ENCODE measurements around the gene ARSB. TPM values are rescaled to one million over a fixed set of nuclear protein-coding genes. Genes with fewer than 3 reads are reported as not detected.

ARSB gene
- total and polyA plus RNA-seq, 12 donors: 1.7 to 21.4 (median 14.1) TPM

- 73 to 74% methylated on average over 6 of the region's 6 CpGs for WGBS, 2 donors
- no peaks in the 10 kb centered on the region for H3K9me3 ChIP-seq
- H3K4me1 ChIP-seq: peaks cover 0 to 36% (median 18%) of the 10 kb centered on the region in 9 donors
- intact Hi-C loops (cut with DNase I): loop anchor here in 1 of 10 donors (10.0 kb wide), 1 partner anchor 276 kb away; no protein-coding TSS in a partner anchor
- no peak overlapping the region for H3K4me3 ChIP-seq
- H3K27ac ChIP-seq: peak overlapping the region in 1 of 10 donors; percentile 43
- DNase-seq (no peak), ATAC-seq (peak in 3 of 8 donors; percentile 40 to 58 (median 57))
- H3K36me3 ChIP-seq: no peaks in the 10 kb centered on the region
- no peaks in the 10 kb centered on the region for H3K27me3 ChIP-seq
- TF ChIP-seq CTCF (IDR thresholded peaks at IDR 0.05): no peak
These were observed 174.8 kb downstream of the ARSB start for GRCh38 chr5:78810098-78810920.

- DNase-seq: no peak
- Histone ChIP-seq H3K4me3 (no peak overlapping the region), H3K4me1 (peaks cover 0 to 36% (median 18%) of the 10 kb centered on the region in 9 donors), H3K27ac (peak overlapping the region in 2 of 10 donors; percentile 18 to 43), H3K36me3 (no peaks in the 10 kb centered on the region), H3K27me3 (no peaks in the 10 kb centered on the region), H3K9me3 (no peaks in the 10 kb centered on the region)
- peak in 6 of 8 donors; percentile 27 to 56 (median 33) for ATAC-seq
- intact Hi-C loops (cut with DNase I): loop anchor here in 1 of 10 donors (10.0 kb wide), 1 partner anchor 75 kb away; no protein-coding TSS in a partner anchor
- no peak for TF ChIP-seq CTCF (IDR thresholded peaks at IDR 0.05)
- 63 to 68% methylated on average over 11 of the region's 11 CpGs for WGBS, 2 donors
These were observed 175.7 kb downstream of the ARSB start for GRCh38 chr5:78809444-78809843.

- 70 to 75% methylated on average over 8 of the region's 8 CpGs for WGBS, 2 donors
- Histone ChIP-seq H3K9me3 (no peaks in the 10 kb centered on the region), H3K36me3 (no peaks in the 10 kb centered on the region), H3K27me3 (no peaks in the 10 kb centered on the region), H3K4me3 (no peak overlapping the region), H3K4me1 (peaks cover 0 to 39% (median 18%) of the 10 kb centered on the region in 9 donors), H3K27ac (peak overlapping the region in 2 of 10 donors; percentile 18 to 43)
- TF ChIP-seq CTCF (IDR thresholded peaks at IDR 0.05): no peak
- intact Hi-C loops (cut with DNase I): loop anchor here in 1 of 10 donors (10.0 kb wide), 1 partner anchor 76 kb away; no protein-coding TSS in a partner anchor
- ATAC-seq (no peak), DNase-seq (no peak)
These were observed 176.3 kb downstream of the ARSB start for GRCh38 chr5:78808818-78809217.

- ATAC-seq: peak; percentile 18 to 91 (median 67)
- no peaks in the 10 kb centered on the region for H3K27me3 ChIP-seq
- intact Hi-C loops (cut with DNase I): loop anchor here in 1 of 10 donors (10.0 kb wide), 1 partner anchor 76 kb away; no protein-coding TSS in a partner anchor
- no peaks in the 10 kb centered on the region for H3K36me3 ChIP-seq
- WGBS, 2 donors: 63 to 72% methylated on average over 6 of the region's 6 CpGs
- H3K27ac ChIP-seq: peak overlapping the region in 2 of 10 donors; percentile 15 to 25
- H3K9me3 ChIP-seq: no peaks in the 10 kb centered on the region
- peaks cover 0 to 43% (median 18%) of the 10 kb centered on the region in 9 donors for H3K4me1 ChIP-seq
- no peak overlapping the region for H3K4me3 ChIP-seq
- no peak for DNase-seq
- no peak for TF ChIP-seq CTCF (IDR thresholded peaks at IDR 0.05)
These were observed 176.7 kb downstream of the ARSB start for GRCh38 chr5:78808380-78808779.

Data from heart right ventricle (tissue), 16 donors.